ENCODE measurements around the gene ANKS1B. TPM values are rescaled to one million over a fixed set of nuclear protein-coding genes. Genes with fewer than 3 reads are reported as not detected.

The ANKS1B gene
- total and polyA plus RNA-seq, 4 donors = 0.03 to 3.4 (median 0.53) TPM

- no peaks in the 10 kb centered on the region for H3K9me3 ChIP-seq (ENCODE audit: control insufficient read depth in 4 of 4, low read length in 3 of 4)
- H3K36me3 ChIP-seq (ENCODE audit: control insufficient read depth in 4 of 4, insufficient read depth in 3 of 4, low read depth in 1 of 4, low read length in 3 of 4) = no peaks in the 10 kb centered on the region
- peaks cover 0 to 9% (median 3%) of the 10 kb centered on the region in 4 donors for H3K4me1 ChIP-seq (ENCODE audit: control insufficient read depth in 4 of 4, insufficient read depth in 4 of 4, low read length in 3 of 4)
- H3K9ac ChIP-seq (ENCODE audit: low read depth in 1 of 2, low read length in 2 of 2) = no peak overlapping the region
- no peak overlapping the region for H3K27ac ChIP-seq (ENCODE audit: low read depth in 1 of 2, low read length in 2 of 2)
- no peak for TF ChIP-seq HNF4G (IDR thresholded peaks at IDR 0.05)
- no peak for TF ChIP-seq JUND (IDR thresholded peaks at IDR 0.05)
- TF ChIP-seq RXRA (IDR thresholded peaks at IDR 0.05) = no peak
- TF ChIP-seq FOXA1 (IDR thresholded peaks at IDR 0.05) = no peak
- TF ChIP-seq TAF1 (conservative IDR thresholded peaks at IDR 0.05) = no peak
- no peak for TF ChIP-seq HNF4A (conservative IDR thresholded peaks at IDR 0.05)
- peaks cover 0 to 3% (median 0%) of the 10 kb centered on the region in 4 donors for H3K27me3 ChIP-seq (ENCODE audit: control insufficient read depth in 4 of 4, insufficient read depth in 4 of 4, low read length in 3 of 4)
- no peak for DNase-seq (ENCODE audit: low spot score)
- WGBS = 79% methylated on average over 3 of the region's 3 CpGs
- H3K4me3 ChIP-seq (ENCODE audit: low read depth in 1 of 3, low read length in 3 of 3) = no peak overlapping the region
Observed at GRCh38 chr12:99985631-99986030, 895 bp upstream of the ANKS1B start.

GRCh38 chr12:99985129-99985570 is 414 bp upstream of the ANKS1B start:
- peak overlapping the region; percentile 62 to 76 (median 69) for H3K4me3 ChIP-seq (ENCODE audit: low read depth in 1 of 3, low read length in 3 of 3)
- no peak overlapping the region for H3K9ac ChIP-seq (ENCODE audit: low read depth in 1 of 2, low read length in 2 of 2)
- no peaks in the 10 kb centered on the region for H3K36me3 ChIP-seq (ENCODE audit: control insufficient read depth in 4 of 4, insufficient read depth in 3 of 4, low read depth in 1 of 4, low read length in 3 of 4)
- DNase-seq (ENCODE audit: low spot score) = no peak
- peaks cover 0 to 9% (median 3%) of the 10 kb centered on the region in 4 donors for H3K4me1 ChIP-seq (ENCODE audit: control insufficient read depth in 4 of 4, insufficient read depth in 4 of 4, low read length in 3 of 4)
- TF ChIP-seq YY1 (IDR thresholded peaks at IDR 0.05) = no peak
- no peak for TF ChIP-seq MAX (IDR thresholded peaks at IDR 0.05)
- no peak for TF ChIP-seq FOXA1 (IDR thresholded peaks at IDR 0.05)
- TF ChIP-seq SP1 (IDR thresholded peaks at IDR 0.05) = no peak
- TF ChIP-seq ATF3 (IDR thresholded peaks at IDR 0.05) = no peak
- TF ChIP-seq FOXA2 (IDR thresholded peaks at IDR 0.05) = no peak
- TF ChIP-seq TAF1 (conservative IDR thresholded peaks at IDR 0.05) = no peak
- TF ChIP-seq HNF4G (IDR thresholded peaks at IDR 0.05) = no peak
- no peak for TF ChIP-seq REST (IDR thresholded peaks at IDR 0.05)
- TF ChIP-seq NR2F2 (IDR thresholded peaks at IDR 0.05) = no peak
- H3K27me3 ChIP-seq (ENCODE audit: control insufficient read depth in 4 of 4, insufficient read depth in 4 of 4, low read length in 3 of 4) = peaks cover 0 to 3% (median 0%) of the 10 kb centered on the region in 4 donors
- no peaks in the 10 kb centered on the region for H3K9me3 ChIP-seq (ENCODE audit: control insufficient read depth in 4 of 4, low read length in 3 of 4)
- H3K27ac ChIP-seq (ENCODE audit: low read depth in 1 of 2, low read length in 2 of 2) = no peak overlapping the region
- WGBS = 9% methylated on average over 10 of the region's 10 CpGs

- Histone ChIP-seq H3K9ac (ENCODE audit: low read depth in 1 of 2, low read length in 2 of 2) (no peak overlapping the region), H3K27me3 (ENCODE audit: control insufficient read depth in 4 of 4, insufficient read depth in 4 of 4, low read length in 3 of 4) (peaks cover 0 to 3% (median 0%) of the 10 kb centered on the region in 4 donors)
- no peak for DNase-seq (ENCODE audit: low spot score)
- TF ChIP-seq SP1 (IDR thresholded peaks at IDR 0.05) = no peak
- TF ChIP-seq NR2F2 (IDR thresholded peaks at IDR 0.05) = no peak
- no peak for TF ChIP-seq HNF4A (conservative IDR thresholded peaks at IDR 0.05)
- TF ChIP-seq TAF1 (conservative IDR thresholded peaks at IDR 0.05) = no peak
- TF ChIP-seq ATF3 (IDR thresholded peaks at IDR 0.05) = no peak
- TF ChIP-seq FOXA2 (IDR thresholded peaks at IDR 0.05) = no peak
- no peak for TF ChIP-seq RXRA (IDR thresholded peaks at IDR 0.05)
- TF ChIP-seq GABPA (IDR thresholded peaks at IDR 0.05 in 1 of 2, conservative IDR thresholded peaks at IDR 0.05 in 1 of 2) = no peak
- TF ChIP-seq YY1 (IDR thresholded peaks at IDR 0.05) = no peak
- no peak for TF ChIP-seq FOXA1 (IDR thresholded peaks at IDR 0.05)
- TF ChIP-seq EGR1 (IDR thresholded peaks at IDR 0.05; ENCODE audit: low read depth in 2 of 2) = no peak
- TF ChIP-seq RAD21 (IDR thresholded peaks at IDR 0.05) = no peak
- TF ChIP-seq MAX (IDR thresholded peaks at IDR 0.05) = no peak
- TF ChIP-seq REST (IDR thresholded peaks at IDR 0.05) = no peak
Observed at GRCh38 chr12:99983456-99984258, 1.1 kb downstream of the ANKS1B start.

More at GRCh38 chr12:99983456-99984258, 1.1 kb downstream of the ANKS1B start:
- no peaks in the 10 kb centered on the region for H3K9me3 ChIP-seq (ENCODE audit: control insufficient read depth in 4 of 4, low read length in 3 of 4)
- H3K27ac ChIP-seq (ENCODE audit: low read depth in 1 of 2, low read length in 2 of 2) = no peak overlapping the region
- no peak overlapping the region for H3K4me3 ChIP-seq (ENCODE audit: low read depth in 1 of 3, low read length in 3 of 3)
- WGBS = 30% methylated on average over 20 of the region's 20 CpGs
- no peaks in the 10 kb centered on the region for H3K36me3 ChIP-seq (ENCODE audit: control insufficient read depth in 4 of 4, insufficient read depth in 3 of 4, low read depth in 1 of 4, low read length in 3 of 4)
- H3K4me1 ChIP-seq (ENCODE audit: control insufficient read depth in 4 of 4, insufficient read depth in 4 of 4, low read length in 3 of 4) = peaks cover 0 to 9% (median 3%) of the 10 kb centered on the region in 4 donors
